HG02763 (cell line): Measurements from ENCODE around the gene MRS2.
A peak's percentile ranks its signal among the peaks of the same experiment; 100 is the strongest.
"Not testable (repeated sequence)": the region's sequence is repeated elsewhere in the genome, so short reads cannot be mapped to it uniquely, and the experiment has no call there.

ENCODE experiments used
- ATAC-seq: cut with Tn5 transposase; IDR thresholded peaks from one replicate; pipeline ENCODE4 v1.9.1; 2021; ENCODE audit warnings: mild to moderate bottlenecking, moderate library complexity; ENCODE audit not compliant: unreplicated experiment

MRS2 gene, protein sequence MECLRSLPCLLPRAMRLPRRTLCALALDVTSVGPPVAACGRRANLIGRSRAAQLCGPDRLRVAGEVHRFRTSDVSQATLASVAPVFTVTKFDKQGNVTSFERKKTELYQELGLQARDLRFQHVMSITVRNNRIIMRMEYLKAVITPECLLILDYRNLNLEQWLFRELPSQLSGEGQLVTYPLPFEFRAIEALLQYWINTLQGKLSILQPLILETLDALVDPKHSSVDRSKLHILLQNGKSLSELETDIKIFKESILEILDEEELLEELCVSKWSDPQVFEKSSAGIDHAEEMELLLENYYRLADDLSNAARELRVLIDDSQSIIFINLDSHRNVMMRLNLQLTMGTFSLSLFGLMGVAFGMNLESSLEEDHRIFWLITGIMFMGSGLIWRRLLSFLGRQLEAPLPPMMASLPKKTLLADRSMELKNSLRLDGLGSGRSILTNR

DNA sequence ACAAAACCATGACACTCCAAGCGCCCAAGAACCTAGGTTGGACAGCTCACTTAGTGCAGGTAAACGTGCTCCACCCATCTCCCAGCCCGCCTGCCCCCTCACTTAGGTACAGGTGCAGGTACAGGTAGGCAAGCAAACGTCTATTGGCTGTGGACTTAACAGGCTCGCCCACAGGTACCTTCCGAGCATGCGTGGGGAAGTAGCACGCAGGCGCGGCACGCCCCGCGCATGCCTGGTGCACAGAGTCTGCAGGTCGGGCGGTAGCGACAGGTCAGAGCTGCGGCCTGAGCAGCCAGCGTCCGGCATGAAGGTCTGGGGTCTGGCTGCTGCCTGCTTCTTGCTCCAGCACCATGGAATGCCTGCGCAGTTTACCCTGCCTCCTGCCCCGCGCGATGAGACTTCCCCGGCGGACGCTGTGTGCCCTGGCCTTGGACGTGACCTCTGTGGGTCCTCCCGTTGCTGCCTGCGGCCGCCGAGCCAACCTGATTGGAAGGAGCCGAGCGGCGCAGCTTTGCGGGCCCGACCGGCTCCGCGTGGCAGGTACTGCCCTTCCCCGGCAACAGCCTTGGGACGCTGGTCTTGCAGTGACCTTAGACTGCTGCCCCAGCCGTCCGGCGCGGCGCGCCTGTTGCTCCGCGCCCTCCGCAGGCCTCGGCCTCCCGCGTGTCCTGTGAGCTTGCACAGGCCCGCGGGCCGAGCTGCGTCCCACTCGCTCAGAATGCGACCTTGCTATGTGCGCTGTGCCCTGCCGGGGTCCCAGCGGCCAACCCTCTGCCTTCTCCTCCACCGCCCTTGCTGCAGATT is at the start of gene MRS2:
Gene MRS2 (plus strand): TSS at position 240 of the 804 bp plus-strand sequence. CDS start 111 bp downstream, at position 351.
- peak; percentile 97 for ATAC-seq

DNA sequence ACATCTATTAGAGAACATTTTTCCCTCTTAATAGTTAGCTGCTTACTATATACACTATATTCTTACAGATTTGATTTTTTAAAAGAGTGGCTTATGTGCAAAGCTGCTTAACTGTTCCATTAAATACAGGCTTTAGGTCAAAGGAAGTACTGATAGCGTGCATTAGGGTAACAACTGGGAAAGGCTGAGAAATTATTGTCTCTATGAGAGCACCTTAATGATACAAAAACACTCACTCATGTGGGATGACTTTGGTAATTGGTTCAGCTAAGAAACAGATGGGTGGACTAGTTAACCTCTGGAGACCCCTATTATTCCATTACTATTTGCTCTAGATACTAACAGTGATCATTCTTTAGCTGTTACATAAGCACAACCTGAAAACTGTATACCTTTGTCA is 48.9 kb upstream of the MRS2 start:
- ATAC-seq: no peak

DNA sequence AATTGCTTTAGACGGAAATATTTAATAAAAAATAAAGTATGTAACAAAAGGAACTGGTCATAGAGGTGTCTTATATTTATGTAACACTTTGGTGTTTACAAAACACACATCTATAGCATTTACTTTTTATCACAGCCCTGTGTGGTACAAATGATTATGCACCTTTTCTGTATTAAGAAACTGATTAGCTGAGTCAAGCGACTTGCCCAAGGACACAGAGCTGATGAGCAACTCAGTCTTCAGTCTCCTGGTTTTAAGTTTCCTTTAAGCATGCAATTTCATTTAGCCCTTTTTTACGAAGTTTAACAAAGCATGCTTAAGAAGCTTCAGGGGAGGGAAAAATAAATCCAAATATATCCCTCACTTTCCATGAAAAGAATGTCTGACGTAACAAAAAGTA is 47.3 kb upstream of the MRS2 start:
- ATAC-seq: no peak

DNA sequence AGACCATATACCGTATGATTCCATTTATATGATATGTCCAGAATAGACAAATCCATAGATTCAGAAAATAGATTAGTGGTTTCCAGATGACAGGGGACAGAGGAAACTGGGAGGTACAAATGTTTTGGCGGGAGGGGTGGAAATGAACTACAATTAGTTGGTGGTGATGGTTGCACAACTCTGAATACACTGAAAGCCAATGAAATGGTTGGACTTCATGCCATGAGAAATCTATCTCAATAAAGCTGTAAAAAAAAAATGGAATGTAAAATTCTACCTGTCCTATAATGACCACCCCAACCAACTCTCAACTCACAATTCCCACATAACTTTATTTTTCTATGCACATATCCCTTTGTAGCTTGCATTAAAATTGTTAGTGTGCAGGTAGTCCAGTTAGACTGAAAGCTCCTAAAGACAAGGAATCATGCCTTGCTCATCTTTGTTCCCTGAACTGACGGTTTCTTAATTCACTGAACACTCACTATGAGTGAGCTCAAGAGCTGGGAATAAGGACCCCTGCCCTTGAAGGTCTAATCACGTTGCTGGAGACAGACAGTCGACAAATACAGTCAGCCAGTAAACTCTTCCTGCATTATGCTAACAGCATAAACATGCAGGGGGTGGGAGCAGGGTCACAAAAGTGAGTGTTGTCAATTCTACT is 46.3 kb upstream of the MRS2 start:
- no peak for ATAC-seq

DNA sequence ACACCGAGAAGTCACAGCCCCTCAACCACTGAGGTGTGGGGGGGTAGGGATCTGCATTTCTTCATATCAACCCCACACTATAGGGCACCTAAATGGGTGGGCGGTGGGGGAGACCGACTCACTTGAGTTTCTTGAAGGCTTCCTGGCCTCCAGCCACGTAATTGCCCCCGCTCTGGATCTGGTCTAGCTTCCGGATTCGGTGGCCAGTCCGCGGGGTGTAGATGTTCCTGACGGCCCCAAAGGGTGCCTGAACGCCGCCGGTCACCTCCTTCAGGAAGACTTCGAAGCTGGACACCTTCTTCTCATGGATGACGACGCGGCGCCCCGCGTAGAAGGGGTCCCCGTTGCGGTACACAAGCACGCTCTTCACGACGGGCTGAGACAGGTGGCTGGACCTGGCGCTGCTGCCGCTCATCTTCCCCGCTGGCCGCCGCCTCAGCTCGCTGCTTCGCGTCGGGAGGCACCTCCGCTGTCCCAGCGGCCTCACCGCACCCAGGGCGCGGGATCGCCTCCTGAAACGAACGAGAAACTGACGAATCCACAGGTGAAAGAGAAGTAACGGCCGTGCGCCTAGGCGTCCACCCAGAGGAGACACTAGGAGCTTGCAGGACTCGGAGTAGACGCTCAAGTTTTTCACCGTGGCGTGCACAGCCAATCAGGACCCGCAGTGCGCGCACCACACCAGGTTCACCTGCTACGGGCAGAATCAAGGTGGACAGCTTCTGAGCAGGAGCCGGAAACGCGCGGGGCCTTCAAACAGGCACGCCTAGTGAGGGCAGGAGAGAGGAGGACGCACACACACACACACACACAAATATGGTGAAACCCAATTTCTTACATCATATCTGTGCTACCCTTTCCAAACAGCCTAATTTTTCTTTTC is 45.2 kb upstream of the MRS2 start, which contains the start of gene DCDC2:
Gene DCDC2 (minus strand): TSS at position 724 of the 883 bp plus-strand sequence. CDS start 309 bp downstream, at position 415.
- ATAC-seq: no peak

DNA sequence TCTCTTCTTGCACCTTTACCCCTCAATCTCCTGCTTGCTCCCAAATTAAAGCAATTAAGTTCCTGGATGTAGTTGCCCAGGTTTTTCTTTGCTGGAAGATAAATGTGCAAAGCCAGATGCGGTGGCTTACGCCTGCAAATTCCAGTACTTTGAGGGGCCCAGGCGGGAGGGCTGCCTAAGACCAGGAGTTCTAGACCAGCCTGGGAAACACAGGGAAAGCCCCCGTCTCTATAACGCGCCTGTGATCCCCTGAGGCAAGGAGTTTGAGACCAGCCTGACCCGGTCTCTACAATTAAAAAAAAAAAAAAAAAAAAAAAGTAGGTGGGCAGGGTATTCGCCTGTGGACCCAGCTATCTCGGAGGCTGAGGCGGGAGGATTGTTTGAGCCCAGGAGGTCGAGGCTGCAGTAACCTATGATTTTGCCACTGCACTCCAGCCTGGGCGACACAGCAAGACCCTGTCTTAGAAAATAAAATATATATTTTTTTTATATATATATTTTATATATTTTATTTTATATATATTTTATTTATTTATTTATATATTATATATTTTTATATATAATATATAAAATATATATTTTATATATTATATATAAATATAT is 44.4 kb upstream of the MRS2 start:
- ATAC-seq: no peak

DNA sequence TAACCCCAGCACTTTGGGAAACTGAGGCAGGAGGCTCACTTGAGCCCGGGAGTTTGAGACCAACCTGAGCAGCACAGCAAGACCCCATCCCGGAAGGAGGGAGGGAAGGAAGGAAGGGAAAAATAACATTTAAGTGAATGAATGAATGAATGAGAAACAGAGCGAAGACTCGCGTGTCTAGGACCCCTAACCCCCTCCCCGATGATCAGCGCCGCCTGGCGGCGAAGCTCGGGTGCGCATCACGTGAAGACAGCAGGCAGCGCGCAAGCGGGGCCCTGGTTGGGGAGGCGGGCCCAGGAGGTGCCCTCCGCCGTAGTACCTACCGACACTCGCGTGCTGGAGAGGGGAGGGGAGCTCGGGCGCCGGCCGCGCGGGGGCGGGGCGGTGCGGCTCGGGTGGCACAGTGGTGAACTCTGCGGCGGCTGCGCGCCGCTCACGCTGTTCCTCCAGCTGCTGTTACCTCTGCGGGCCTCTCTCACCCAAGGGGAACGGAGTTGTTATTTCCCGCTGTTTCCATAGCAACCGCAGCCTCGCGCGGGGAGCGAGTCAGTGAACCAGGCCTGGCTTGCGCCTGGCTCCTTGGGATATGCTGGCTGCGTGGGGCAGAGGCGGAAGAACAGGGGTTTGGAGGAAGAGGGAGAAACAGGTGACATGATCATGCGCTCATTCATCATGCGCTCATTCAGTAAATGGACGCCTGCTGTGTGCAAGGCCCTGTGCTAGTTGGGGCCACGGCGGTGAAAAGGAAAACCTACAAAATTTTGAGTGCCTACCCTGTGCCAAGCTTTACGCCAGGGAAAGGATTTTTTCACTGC is 42.9 kb upstream of the MRS2 start:
- peak; percentile 75 for ATAC-seq

DNA sequence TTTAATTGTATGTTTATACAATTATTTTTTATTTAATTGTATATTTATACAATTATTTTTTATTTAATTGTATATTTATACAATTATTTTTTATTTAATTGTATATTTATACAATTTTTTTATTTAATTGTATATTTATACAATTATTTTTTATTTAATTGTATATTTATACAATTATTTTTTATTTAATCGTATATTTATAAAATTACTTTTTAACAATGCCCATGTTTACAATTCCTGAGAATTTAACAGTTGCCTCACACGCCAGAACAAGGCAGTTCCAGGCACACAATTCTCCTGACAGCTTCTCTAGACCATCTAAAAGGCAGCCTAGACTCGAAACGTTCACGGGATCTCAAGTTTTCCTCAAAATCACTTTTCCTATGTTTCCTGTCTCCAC is 40.4 kb upstream of the MRS2 start:
- not testable (repeated sequence) for ATAC-seq

DNA sequence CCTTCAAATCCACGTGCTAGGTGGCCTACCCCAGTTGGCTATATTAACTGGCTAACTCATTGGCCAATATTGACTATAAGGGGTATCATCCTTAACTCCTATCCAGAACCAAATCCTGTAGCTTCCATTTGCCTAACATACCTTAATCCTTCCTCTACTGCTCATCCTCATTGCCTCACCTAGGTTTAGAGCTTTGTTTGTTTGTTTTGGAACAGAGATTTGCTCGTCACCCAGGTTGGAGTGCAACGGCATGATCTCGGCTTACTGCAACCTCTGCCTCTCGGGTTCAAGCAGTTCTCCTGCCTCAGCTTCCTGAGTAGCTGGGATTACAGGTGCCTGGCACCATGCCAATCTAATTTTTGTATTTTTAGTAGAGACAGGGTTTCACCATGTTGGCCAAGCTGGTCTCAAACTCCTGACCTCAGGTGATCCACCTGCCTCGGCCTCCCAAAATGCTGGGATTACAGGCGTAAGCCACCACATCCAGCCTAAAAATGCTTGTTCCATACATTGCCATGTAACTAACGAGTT is 37.6 kb upstream of the MRS2 start:
- ATAC-seq: not testable (repeated sequence)

DNA sequence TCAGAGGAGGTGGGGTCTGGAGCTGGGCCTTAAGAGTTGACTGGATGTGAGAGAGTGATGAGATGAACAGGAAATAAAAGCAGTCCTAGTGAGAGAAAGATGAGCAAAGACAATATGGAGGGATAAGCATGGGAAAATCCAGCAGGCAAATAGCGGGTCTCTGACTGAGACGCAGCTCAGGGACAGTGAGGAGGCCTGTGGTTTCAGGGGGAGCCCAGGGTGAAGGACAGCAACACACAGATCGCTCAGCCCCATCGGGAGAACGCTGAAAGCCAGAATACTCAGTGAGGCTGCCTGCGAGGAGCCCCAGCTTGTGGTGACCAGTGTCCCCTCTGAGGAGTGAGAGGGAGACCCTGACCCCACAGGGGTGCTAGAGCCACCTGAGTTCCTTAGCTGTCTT is 28.1 kb upstream of the MRS2 start:
- ATAC-seq: no peak

DNA sequence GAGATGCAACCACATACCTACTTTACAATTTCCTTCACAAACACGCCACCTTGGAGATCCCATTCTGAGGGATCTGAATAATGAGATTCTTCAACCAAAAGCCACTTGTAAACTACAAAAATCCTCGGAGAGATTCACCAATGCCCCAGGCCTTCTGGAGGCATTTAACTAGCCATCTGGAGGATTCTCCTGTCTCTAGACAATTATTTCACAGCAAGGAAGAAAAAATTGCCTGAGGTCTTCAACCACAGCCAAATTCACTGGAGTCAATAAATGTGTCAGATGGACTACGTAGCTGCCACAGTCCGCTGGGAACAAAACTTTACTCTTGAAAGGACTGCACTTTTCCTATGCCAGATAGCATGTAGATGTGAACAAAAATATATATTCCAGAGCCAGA is 25.9 kb upstream of the MRS2 start:
- ATAC-seq: no peak

DNA sequence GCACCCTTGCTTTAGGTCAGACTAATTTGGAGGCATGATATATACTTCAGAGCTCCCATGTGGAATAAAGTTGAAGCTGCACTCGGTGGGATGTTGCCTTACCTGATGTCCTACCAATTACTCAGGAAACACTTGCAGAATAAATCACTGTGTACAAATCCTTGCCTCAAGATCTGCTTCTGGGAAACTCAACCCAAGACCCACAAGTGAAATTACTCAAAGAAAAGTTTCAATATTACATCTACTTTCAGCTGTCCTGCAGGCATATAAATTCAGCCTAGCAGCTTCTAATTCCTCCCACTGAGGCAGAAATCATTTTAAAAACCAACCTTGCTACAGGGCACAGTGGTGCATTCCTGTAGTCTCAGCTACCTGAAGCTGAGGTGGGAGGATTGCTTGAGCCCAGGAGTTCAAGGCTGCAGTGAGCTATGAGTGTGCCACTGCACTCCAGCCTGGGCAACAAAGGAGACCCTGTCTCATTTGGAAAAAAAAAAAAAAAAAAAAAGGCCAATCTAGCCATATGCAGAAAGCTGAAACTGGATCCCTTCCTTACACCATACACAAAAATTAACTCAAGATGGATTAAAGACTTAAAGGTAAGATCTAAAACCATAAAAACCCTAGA is 24.2 kb upstream of the MRS2 start:
- no peak for ATAC-seq

DNA sequence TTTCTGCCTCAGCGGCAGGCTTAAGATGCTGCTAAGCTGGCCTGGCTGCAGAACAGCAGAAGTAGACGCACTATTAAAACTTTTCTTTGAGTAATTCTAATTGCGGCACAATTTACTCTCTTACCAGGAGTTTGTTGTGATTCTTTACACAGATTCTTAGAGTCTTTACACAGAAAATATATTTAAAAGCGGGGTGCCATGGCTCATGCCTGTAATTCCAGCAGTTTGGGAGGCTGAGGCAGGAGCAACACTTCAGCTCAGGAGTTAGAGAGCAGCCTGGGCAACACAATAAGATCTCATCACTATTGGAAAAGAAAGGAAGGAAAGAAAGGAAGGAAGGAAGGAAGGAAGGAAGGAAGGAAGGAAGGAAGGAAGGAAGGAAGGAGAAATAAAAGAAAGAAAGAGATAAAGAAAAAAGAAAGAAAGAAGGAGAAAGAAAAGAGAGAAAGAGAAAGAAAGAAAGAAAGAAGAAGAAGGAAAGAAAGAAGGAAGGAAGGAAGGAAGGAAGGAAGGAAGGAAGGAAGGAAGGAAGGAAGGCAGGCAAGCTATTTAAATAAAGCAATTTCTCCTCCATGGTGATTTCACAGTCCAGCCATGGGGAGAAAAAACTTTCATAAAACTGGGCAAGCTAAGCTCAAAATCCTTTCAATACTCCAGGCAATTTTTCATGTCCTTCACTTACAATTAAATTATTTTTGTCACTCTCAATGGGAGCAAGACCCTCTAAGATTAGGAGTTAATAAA is 21.1 kb upstream of the MRS2 start:
- ATAC-seq: no peak

DNA sequence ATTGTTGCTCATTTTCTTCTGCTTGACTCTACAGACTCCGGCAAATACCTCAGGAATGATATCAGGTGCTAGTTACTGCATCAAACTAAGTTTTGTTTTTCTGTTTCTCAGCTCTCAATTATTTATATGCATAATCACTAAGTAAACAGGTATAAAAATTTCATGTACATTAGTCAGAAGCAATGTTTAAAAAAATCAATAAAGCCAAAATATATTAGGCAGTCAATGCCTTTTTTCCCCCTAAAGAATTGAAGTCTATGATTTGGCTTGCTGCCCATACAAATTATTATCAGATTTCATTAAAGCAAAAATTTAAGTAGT is 20.6 kb upstream of the MRS2 start:
- no peak for ATAC-seq

DNA sequence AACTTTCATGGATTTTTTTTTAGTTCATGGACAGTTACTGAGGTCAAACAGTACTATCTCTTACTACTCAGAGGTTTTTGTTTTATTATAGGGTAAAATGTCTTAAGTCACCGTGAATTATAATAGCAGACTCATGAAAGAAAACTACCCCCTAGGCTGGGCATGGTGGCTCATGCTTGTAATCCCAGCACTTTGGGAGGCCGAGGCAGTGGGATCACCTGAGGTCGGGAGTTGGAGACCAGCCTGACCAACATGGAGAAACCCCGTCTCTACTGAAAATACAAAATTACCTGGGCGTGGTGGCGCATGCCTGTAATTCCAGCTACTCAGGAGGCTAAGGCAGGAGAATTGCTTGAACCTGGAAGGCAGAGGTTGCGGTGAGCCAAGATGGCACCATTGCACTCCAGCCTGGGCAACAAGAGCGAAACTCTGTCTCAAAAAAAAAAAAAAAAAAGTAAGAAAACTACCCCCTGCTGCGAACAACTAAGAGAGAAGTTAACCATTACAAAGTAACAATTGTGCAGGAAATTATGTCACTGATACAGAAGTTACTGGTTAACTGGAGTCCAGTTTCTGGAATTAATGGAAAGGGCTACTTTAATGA is 19.7 kb upstream of the MRS2 start:
- ATAC-seq: not testable (repeated sequence)

DNA sequence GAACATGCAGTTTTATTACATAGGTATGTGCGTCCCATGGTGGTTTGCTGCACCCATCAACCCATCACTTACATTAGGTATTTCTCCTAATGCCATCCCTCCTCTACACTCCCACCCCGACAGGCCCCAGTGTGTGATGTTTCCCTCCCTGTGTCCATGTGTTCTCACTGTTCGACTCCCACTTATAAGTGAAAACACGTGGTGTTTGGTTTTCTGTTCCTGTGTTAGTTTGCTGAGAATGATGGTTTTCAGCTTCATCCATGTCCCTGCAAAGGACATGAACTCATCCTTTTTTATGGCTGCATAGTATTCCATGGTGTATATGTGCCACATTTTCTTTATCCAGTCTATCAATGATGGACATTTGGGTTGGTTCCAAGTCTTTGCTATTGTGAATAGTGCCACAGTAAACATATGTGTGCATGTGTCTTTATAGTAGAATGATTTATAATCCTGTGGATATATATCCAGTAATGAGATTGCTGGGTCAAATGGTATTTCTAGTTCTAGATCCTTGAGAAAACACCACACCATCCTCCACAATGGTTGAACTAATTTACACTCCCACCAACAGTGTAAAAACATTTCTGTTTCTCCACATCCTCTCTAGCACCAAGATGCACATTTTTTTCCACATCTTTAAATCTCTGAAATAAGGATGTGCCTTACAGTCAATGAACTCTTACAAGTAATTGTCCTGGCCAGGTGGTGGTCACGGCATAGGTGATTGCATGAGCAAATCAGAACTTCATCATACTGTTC is 18.2 kb upstream of the MRS2 start:
- ATAC-seq: not testable (repeated sequence)
